IPS-18c (cell line): ENCODE data around the gene C8G.

Source experiments
- H3K4me3 ChIP-seq: 2 replicates; pipeline ENCODE4 v1.7.0; 2013; ENCODE audit warnings: low read depth, mild to moderate bottlenecking, low read length, moderate library complexity; ENCODE audit not compliant: insufficient read depth
- H3K9me3 ChIP-seq: one replicate; pipeline ENCODE4 v1.6.1; 2013; ENCODE audit warnings: mild to moderate bottlenecking, low read length, moderate library complexity; ENCODE audit not compliant: control insufficient read depth, insufficient read depth

Gene C8G

DNA sequence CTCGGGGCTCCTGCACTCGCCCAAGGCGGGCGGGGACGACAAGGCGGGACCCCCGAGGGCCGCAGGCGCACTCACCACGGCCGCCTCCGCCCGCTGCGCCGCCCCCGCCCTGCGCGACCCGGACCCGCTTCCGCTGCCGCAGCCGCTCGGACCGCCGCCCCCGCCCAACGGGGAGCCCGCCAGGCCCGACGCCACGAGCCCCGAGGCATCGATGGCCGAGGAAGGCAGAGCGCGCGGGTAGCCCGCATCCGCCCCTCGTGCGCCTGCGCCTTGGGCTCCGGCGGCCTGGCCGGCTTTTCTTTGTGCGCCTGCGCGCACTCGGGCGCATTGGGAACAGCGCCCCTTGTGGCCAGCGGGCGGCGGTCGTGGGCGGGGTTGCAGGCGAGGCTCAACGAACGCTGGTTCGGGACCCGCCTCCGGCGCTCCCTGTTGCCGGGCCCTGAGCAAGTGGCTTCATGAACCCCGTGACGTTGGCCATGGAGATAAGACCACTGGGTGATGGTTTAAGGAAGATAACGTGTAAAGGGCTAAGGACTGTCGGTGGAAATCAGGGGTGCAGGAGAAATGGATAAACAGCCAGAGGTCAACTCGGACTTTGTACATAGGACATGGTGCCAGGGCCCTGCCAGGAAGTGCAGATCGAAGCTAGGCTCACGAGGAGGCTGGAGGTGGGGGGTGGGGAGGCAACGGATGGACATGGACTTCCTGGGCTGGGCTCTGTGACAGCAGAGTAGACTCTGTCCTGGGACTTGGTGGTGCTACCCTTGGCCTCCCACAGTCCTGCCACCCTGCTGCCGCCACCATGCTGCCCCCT lies at the start of gene C8G, which contains the start of gene FBXW5:
Gene C8G, plus strand, starts transcription at position 725 of the 814 bp plus-strand sequence. Its CDS starts 78 bp downstream, at position 803.
Gene FBXW5, minus strand, starts transcription at position 220 of the 814 bp plus-strand sequence. CDS start 655 bp downstream, outside the sequence.
- Histone ChIP-seq H3K4me3 (peak within 1 kb of the TSS; percentile 80), H3K9me3 (peaks cover 2% of the 10 kb centered on the region)

DNA sequence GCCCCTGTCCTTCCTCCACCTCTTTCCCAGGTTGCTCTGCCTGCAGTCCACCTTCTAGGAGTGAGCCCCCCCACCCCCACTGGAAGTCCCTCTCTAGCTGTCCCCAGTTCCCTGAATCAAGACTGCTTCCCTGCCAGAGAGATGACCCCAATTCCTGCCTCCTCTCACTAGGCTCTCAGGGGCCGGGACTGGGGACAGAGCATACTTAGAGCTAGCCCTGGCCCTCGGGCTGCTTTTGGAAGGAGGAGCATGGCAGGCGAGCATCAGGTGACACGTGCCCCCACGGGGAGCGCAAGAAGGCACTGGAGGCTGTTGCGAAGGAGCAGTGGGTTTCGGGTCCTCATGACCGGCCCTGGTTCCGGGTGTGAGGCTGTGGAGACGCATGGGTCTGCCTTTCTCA lies 49.0 kb upstream of the C8G start:
- Histone ChIP-seq H3K9me3 (no peaks in the 10 kb centered on the region), H3K4me3 (no peak overlapping the region)

DNA sequence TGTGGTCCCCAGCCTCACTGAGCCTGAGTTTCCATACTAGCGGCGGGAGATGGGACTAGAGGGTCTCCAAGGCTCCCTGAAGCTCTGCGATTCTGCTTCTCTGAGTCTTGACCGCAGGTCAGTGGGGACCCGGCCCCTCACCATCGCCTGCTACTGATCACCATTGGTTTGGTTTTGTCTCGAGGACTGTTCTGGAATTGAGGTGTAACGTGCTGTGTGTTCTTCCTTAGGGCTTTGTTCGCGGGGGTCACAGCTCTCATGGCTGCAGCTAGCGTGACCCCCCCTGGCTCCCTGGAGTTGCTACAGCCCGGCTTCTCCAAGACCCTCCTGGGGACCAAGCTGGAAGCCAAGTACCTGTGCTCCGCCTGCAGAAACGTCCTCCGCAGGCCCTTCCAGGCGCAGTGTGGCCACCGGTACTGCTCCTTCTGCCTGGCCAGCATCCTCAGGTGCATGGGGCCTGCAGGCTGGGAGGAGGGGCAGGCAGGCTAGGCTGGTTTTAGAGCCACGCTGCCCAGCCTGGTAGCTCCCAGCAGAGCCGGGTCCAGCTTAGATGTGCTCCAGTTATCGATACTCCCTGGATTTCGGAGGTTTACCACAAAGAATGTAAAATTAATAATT lies 46.5 kb upstream of the C8G start:
- Histone ChIP-seq H3K9me3 (no peaks in the 10 kb centered on the region), H3K4me3 (no peak overlapping the region)

DNA sequence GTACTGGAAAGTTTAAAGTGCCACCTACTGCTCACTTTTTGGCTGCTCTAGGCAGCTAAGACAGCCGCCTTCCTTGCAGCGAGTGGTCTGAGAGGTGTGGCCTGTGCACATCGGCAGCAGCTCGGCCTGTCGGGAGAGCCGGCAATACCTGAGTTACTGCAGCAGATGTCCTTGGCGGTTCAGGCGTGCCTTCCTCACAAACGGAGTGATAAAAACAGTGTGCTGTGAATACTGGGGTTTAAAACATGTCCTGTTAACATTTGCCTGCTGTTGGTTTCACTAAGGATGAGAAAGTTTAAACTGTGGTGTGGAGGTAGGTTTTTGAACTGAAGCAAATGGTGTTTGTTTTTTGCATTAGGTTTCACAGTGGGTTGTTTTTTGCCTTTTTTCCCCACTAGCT lies 45.8 kb upstream of the C8G start:
- no peak overlapping the region for H3K4me3 ChIP-seq
- H3K9me3 ChIP-seq: no peaks in the 10 kb centered on the region

DNA sequence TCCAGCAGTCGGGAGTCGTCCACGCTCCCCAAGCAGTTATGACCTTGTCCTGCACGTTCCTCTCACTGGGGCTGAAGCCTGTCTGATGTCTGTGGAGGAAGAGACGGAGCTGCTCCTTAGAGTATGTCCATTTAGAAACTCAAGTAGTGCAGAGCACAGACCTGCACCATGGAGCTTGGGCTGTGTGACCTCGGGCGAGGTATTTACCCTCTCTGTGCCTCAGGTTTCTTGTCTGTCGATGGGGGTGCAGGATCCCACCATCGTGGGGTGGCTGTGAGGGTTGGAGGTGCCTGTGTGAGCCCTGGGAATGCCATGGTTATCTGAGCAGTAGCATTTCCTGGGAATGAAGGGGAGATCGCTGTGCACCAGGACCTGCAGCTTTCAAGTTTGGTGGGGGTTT lies 44.5 kb upstream of the C8G start:
- H3K9me3 ChIP-seq: no peaks in the 10 kb centered on the region

DNA sequence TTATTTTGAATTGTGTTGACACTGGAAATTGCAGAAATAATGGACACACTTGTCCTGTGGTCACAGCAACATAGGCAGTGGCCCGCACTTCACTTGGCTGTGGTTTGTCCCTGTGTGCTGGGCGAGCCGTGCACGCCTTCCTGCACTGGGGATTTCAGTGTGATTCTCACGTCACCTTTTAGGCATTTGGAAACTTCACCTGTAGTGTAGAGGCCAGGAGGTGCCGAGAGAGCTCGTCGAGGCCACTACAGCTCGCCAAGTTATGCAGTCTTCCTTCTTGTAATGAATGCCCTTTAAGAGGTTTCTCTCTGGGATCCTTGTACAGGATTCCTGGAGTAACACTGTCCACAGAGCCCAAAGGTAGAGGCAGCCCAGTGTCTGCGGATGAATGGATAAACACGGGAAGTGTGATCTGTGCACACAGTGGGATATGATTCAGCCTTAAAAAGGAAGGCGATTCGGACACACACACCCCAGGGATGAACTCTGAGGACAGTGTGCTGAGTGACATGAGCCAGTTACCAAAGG lies 44.0 kb upstream of the C8G start:
- Histone ChIP-seq H3K9me3 (no peaks in the 10 kb centered on the region), H3K4me3 (no peak overlapping the region)

More for the DNA sequence above, 44.5 kb upstream of the C8G start:
- no peak overlapping the region for H3K4me3 ChIP-seq

DNA sequence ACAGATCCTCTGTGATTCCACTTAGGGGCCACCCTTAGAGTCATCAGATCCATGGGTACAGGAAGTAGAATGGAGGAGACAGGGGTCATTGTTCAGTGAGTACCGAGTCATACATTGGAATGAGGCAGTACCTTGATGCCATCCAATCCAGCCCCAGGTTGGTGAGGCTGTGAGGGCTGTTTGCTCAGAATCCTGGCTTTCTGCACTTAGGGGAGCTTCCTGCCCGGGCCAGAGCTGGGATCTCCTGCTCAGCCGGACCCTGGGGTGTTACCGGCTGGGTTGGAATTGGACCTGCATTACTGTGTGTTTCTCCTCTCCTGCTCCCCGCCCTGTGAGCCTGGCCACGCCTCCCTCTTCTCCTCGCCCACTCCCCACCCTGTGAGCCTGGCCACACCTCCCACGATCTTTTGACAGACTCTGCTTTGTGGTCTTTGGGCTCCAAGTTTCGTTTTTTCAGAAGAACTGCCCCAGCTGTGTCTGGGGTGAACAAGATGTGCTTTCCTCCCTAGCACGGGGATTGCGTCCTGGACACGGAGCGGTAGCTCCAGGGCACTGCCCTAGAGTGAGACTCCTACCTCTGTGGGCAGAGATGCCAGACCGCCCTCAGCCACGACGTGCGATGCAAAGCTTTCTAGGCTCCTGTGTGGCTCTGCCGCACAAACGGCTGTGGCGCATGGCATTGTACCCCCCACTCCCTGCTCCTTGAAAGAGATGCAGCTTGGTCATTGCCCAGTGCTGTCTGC lies 43.4 kb upstream of the C8G start:
- H3K4me3 ChIP-seq: no peak overlapping the region

DNA sequence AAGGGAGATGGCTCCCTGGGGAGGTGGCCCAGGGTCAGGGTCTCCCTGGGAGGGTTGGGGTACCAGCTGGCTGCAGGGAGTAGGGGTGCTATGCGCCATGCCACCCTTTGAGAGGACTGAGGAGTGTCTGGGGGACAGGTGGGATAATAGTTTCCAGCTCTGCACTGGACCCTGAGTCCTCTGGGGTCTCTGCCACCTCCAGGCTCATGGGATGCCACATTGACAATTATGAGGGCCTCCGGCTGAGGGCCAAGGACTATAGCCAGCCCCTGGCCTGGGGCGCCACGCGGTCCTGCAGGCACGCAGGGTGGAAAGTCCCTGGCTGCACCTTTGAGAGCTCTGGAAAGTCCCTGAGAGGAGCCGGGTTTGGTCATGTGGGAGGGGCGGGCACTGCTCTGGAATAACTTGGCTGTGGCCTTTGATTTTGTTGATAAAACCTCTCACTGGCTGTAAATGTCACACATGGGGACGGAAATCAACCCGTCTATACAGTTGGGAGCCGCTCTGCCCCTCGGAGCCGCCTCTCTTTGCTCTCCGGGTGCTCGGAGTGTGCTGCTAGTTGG lies 42.7 kb upstream of the C8G start:
- Histone ChIP-seq H3K9me3 (no peaks in the 10 kb centered on the region), H3K4me3 (no peak overlapping the region)

More for the DNA sequence above, 43.4 kb upstream of the C8G start:
- no peaks in the 10 kb centered on the region for H3K9me3 ChIP-seq

DNA sequence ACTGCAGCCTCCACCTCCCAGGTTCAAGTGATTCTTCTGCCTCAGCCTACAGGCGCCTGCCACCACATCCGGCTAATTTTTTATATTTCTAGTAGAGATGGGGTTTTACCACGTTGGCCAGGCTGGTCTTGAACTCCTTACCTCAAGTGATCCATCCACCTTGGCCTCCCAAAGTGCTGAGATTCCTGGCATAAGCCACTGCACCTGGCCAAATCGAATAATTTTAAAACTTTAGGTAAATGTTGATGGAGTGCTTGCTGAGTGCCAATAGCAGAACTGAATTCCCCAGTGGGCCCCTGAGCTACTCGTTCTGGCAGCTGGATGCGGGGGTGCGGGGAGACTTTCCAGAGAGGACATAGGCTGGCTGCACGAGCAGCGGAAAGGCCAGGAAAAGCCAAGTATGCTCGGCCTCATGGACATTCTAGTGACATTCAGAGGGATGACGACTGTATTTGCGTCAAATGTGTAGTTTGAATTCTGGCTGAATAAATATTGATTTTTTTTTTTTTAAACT lies 41.9 kb upstream of the C8G start:
- H3K9me3 ChIP-seq: no peaks in the 10 kb centered on the region
- H3K4me3 ChIP-seq: no peak overlapping the region

DNA sequence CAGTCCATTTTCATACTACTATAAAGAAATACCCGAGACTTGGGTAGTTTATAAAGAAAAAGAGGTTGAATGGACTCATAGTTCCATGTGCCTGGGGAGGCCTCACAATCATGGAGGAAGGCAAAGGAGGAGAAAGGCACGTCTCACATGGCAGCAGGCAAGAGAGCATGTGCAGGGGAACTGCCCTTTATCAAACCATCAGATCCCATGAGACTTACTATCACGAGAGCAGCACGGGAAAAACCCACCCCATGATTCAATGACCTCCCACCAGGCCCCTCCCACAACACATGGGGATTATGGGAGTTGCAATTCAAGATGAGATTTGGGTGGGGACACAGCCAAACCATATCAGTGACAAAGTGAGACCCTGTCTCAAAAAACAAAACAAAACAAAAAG lies 38.8 kb upstream of the C8G start:
- no peak overlapping the region for H3K4me3 ChIP-seq
- H3K9me3 ChIP-seq: no peaks in the 10 kb centered on the region

DNA sequence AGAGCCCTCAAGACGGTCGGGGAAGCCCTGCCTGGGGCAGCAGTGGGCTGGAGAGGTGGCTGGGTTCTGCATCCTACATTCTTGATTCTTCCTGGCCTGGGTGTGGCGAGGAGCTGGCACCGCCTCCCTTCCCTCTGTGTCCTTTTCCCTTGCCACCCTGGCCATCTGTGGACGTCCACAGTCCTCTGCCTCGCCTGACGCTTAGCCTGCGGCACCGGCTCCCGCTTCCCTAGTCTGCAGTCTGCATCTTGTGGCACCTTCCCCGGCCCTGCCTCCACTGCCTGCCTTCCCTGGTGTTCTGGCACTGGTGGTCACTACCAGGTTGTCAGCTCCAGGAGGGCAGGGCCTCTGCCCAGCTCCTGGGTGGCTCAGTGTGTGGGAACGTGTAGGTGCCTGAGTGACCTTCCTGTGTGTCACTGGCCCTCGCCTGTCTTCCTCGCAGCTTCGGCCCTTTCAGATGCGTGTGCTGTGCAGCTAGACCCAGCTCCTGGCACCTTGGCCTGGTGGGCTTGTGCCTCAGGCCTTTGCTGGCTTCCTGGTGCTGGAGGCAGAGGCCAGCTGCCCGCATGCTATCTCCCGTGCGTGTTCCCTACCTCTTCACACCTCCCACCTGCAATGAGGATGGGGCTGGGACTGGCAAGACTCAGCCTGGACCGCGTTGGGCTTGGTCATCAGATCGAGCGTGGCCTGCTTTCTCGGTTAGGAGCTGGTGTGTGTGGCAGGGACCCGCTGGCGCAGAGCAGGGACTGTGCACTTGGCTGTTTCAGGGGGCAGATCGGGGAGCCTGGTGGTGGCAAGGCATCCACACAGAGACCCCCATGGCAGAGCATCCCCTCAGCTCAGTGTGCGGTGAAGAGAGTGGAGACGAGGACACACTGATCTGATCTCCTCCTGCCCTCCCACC lies 37.8 kb upstream of the C8G start:
- Histone ChIP-seq H3K4me3 (no peak overlapping the region), H3K9me3 (no peaks in the 10 kb centered on the region)

DNA sequence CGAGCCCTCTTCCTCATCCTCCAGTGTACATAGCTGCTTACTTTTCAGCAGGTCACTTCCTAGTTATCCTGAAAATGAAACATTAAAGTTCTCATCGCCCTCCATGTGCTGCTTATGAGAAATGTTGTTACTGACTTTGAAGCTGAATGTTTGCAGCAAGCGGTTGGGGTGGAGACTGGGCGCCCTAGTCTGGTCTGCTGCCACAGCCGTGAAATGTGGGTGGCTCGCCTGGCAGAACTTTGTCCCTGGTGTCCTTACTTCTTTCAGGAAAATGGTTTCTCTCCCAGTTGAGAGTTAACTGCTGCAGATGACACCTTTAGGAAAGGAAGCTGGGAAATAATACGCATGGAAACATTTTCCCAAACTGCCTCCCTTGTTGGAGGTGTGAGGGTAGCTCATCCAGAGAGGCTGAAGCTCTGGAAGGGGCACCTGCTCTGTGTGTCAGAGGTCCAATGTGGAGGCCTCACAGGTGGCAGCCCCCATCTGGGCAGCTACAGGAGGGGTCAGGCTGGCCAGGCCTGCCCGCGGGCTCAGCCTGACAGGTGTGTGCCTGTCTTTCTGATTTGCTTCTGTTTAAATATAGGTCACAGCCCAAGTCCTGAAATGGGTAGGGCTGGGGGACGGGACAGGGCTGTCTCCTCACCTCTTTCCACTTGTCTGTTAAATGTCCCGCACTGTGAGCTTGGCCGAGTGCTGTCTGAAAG lies 34.7 kb upstream of the C8G start:
- Histone ChIP-seq H3K9me3 (no peaks in the 10 kb centered on the region), H3K4me3 (no peak overlapping the region)

DNA sequence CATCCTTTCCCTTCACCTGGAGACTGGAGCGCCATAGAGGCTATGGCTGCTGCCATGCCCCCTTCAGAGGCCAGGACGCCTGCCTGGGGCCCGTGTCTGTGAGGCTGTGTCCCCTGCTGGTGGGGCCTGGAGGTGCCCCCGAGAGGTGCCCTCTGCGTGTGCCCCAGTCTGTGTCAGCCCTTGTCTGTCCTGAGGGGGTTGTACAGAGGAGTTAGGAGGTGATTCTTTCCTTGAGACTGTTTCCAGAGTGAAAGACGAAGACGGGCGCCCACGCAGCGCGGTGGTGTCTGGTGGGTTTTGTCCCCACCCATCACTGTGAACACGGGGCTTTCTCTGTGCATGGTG lies 34.2 kb upstream of the C8G start:
- H3K9me3 ChIP-seq: no peaks in the 10 kb centered on the region

DNA sequence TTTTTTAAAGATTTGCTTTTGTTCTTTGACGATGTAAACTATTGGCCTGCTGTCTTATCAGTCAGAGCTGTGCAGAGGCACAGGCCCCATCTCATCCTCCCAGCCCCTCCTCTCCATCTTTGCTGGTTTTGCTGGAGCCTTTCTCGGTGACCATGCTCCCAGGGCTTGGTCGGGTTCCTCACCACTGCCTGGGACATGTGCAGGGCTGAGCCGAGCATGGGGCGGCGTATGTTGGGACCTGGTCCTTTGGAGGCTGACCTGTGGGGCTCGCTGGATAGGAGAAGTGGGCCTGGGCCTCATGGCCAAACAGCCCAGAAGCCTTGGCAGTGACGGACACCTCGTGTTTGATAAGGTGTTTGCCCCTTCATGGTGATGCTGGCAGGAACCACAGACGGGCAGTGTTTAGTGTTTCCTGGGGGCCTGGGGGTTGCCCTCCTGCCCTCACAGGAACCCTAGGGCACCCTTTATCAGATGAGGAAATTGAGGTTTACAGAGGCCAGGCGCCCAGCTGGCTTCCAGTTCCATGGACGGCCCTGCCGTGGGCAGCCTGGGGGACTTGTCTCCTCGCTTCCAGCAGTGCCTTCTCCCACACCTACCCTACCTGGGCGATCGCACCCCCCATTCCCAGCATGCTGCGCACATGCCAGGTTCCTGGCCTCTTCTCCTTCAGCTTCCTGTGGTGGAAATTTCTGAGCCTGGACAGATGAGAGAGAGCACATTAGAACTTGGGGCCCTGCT lies 31.2 kb upstream of the C8G start:
- no peak overlapping the region for H3K4me3 ChIP-seq

More for the DNA sequence above, 34.2 kb upstream of the C8G start:
- H3K4me3 ChIP-seq: no peak overlapping the region

DNA sequence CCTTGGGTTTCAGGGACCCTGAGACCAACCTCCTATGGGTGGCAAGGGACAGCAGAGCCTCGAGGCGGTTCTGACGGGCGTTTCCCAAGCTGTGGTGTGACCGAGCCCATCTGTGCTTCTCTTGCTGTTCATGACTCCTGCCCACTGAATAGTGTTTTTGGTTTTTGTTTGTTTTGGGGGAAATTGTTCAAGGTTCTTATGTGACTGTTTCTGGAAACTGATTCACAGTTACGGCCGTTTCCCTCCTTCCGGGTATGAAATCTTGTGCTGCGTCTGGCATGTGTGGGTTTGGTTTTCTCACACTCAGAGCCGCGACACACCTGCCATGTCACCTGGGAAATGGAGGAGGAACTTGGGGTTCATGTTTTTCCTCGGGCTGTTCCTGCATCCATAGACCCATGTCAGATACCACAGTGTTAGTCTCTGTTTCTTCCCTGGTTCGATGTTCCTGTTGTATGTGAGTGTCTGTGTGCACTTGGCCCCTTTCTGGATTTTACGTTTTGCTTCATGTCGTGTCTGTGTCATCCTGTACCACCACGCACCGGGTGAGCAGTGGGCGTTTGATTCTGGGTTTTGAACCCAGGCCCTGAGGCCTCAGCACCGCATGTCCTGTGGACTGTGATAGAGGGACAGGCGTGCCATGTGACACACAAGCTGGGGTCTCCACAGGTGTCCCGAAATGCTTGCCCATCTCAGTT lies 29.3 kb upstream of the C8G start:
- Histone ChIP-seq H3K9me3 (no peaks in the 10 kb centered on the region), H3K4me3 (no peak overlapping the region)

More for the DNA sequence above, 31.2 kb upstream of the C8G start:
- H3K9me3 ChIP-seq: no peaks in the 10 kb centered on the region
